Breast epithelium (tissue), 4 donors: ENCODE measurements around the gene THTPA. TPM values are rescaled to one million over a fixed set of nuclear protein-coding genes. Genes with fewer than 3 reads are reported as not detected.

ENCODE experiments used
- DNase-seq, 2 donors: peaks; one replicate each; pipeline ENCODE4 v3.0.0-alpha.2; 2019; ENCODE audit warnings: low spot score in 2 of 2
- H3K27ac ChIP-seq, 2 donors: fragments of 200-600 bp; sonication (generic) in 1 of 2; one replicate each; pipeline ENCODE4 v1.5.1; 2016 to 2019; ENCODE audit warnings: mild to moderate bottlenecking in 1 of 2
- H3K27me3 ChIP-seq, 2 donors: fragments of 200-600 bp; sonication (generic) in 1 of 2; one replicate each; pipeline versions ENCODE4 v1.5.1 to v1.6.0; 2017 to 2019; ENCODE audit warnings: control low read depth in 1 of 2, mild to moderate bottlenecking in 1 of 2
- H3K36me3 ChIP-seq: fragments of 200-600 bp; one replicate; pipeline ENCODE4 v1.5.1; 2019
- H3K4me1 ChIP-seq, 2 donors: fragments of 200-600 bp; sonication (generic); one replicate each; pipeline ENCODE4 v1.5.1; 2016 to 2019; ENCODE audit warnings: control low read depth in 1 of 2
- H3K4me3 ChIP-seq, 3 donors: fragments of 200-600 bp; sonication (generic); 1 replicate in 2 of 3; 2 replicates in 1 of 3; pipeline ENCODE4 v1.5.1; 2016 to 2019; ENCODE audit warnings: mild to moderate bottlenecking in 3 of 3, moderate library complexity in 2 of 3
- H3K9me3 ChIP-seq, 2 donors: fragments of 200-600 bp; sonication (generic) in 1 of 2; one replicate each; pipeline ENCODE4 v1.5.1; 2016 to 2019; ENCODE audit warnings: control low read depth in 1 of 2
- CTCF ChIP-seq, 3 donors: fragments of 450-650 bp; IDR thresholded peaks; one replicate each; pipeline ENCODE4 v1.5.1; 2016 to 2017; ENCODE audit warnings: antibody characterized with exemption in 3 of 3, mild to moderate bottlenecking in 3 of 3, moderate library complexity in 3 of 3
- POLR2A ChIP-seq: fragments of 450-650 bp; IDR thresholded peaks from one replicate; pipeline ENCODE4 v1.6.1; 2016; ENCODE audit warnings: antibody characterized with exemption, mild to moderate bottlenecking, moderate library complexity
- POLR2AphosphoS5 ChIP-seq, 3 donors: sonication (generic); formaldehyde crosslinking; IDR thresholded peaks; one replicate each; pipeline ENCODE4 v1.6.1; 2017; ENCODE audit warnings: antibody characterized with exemption in 3 of 3
- intact Hi-C: fragments of 100-400 bp; cut with DNase I; formaldehyde crosslinking; loops from one replicate; pipeline ENCODE4 v1.15.1; 2023; ENCODE audit warnings: low total_unique reads
- total RNA-seq, 3 donors: library from RNA; depleted of rRNA; stranded (reverse); fragments of >200 nt; gene quantifications; one replicate each; pipeline ENCODE4 v1.1.0, GENCODE V29; 2016

THTPA gene
- total RNA-seq, 3 donors from 2014 or later = 13.6 to 22.1 (median 21.0) TPM

- H3K4me1 ChIP-seq = no peaks in the 10 kb centered on the region
- H3K27me3 ChIP-seq = no peaks in the 10 kb centered on the region
- TF ChIP-seq CTCF (IDR thresholded peaks at IDR 0.05) = no peak
- no peaks in the 10 kb centered on the region for H3K36me3 ChIP-seq
- H3K27ac ChIP-seq = no peak overlapping the region
- H3K9me3 ChIP-seq = no peaks in the 10 kb centered on the region
- intact Hi-C loops = no loop called here
- no peak for DNase-seq
- H3K4me3 ChIP-seq = no peak overlapping the region
Measured at GRCh38 chr14:23522643-23523198, 33.4 kb upstream of the THTPA start.

GRCh38 chr14:23523229-23524016, 32.6 kb upstream of the THTPA start:
- Histone ChIP-seq H3K27ac (no peak overlapping the region), H3K36me3 (no peaks in the 10 kb centered on the region), H3K4me1 (no peaks in the 10 kb centered on the region), H3K27me3 (no peaks in the 10 kb centered on the region), H3K4me3 (no peak overlapping the region), H3K9me3 (no peaks in the 10 kb centered on the region)
- intact Hi-C loops = no loop called here
- DNase-seq = no peak
- no peak for TF ChIP-seq POLR2A
- TF ChIP-seq CTCF (IDR thresholded peaks at IDR 0.05) = no peak
- TF ChIP-seq POLR2AphosphoS5 (IDR thresholded peaks at IDR 0.05) = no peak

GRCh38 chr14:23524954-23525353, 31.1 kb upstream of the THTPA start:
- intact Hi-C loops = no loop called here
- H3K36me3 ChIP-seq = no peaks in the 10 kb centered on the region

GRCh38 chr14:23525611-23526010, 30.5 kb upstream of the THTPA start:
- Histone ChIP-seq H3K27me3 (no peaks in the 10 kb centered on the region), H3K9me3 (no peaks in the 10 kb centered on the region), H3K4me3 (no peak overlapping the region), H3K36me3 (no peaks in the 10 kb centered on the region), H3K4me1 (no peaks in the 10 kb centered on the region), H3K27ac (no peak overlapping the region)
- intact Hi-C loops = no loop called here
- DNase-seq = no peak
- TF ChIP-seq CTCF (IDR thresholded peaks at IDR 0.05) (no peak), POLR2AphosphoS5 (IDR thresholded peaks at IDR 0.05) (no peak), POLR2A (no peak)

More at GRCh38 chr14:23524954-23525353, 31.1 kb upstream of the THTPA start:
- H3K27ac ChIP-seq = no peak overlapping the region
- H3K4me3 ChIP-seq = no peak overlapping the region
- TF ChIP-seq CTCF (IDR thresholded peaks at IDR 0.05) (no peak), POLR2AphosphoS5 (IDR thresholded peaks at IDR 0.05) (no peak), POLR2A (no peak)
- H3K27me3 ChIP-seq = no peaks in the 10 kb centered on the region
- DNase-seq = no peak
- no peaks in the 10 kb centered on the region for H3K9me3 ChIP-seq
- no peaks in the 10 kb centered on the region for H3K4me1 ChIP-seq

GRCh38 chr14:23528555-23528954, 27.5 kb upstream of the THTPA start:
- Histone ChIP-seq H3K4me1 (no peaks in the 10 kb centered on the region), H3K9me3 (no peaks in the 10 kb centered on the region), H3K4me3 (no peak overlapping the region), H3K27me3 (no peaks in the 10 kb centered on the region), H3K27ac (no peak overlapping the region), H3K36me3 (no peaks in the 10 kb centered on the region)
- no peak for DNase-seq
- intact Hi-C loops = no loop called here
- TF ChIP-seq POLR2A (no peak), POLR2AphosphoS5 (IDR thresholded peaks at IDR 0.05) (no peak), CTCF (IDR thresholded peaks at IDR 0.05) (no peak)
